AG04449 (cell line): Measurements from ENCODE around the gene SSTR4.
"Not testable (repeated sequence)": the region's sequence is repeated elsewhere in the genome, so short reads cannot be mapped to it uniquely, and the experiment has no call there.

Source experiments
- CTCF ChIA-PET: fragments of 350-600 bp; formaldehyde crosslinking; extraction: SDS; loops from one replicate; lab custom pipeline; 2021; ENCODE audit warnings: antibody characterized with exemption; lab: Yijun Ruan, JAX
- POLR2A ChIA-PET: fragments of 400-600, 350-600 bp; formaldehyde crosslinking; extraction: SDS; loops from one replicate; lab custom pipeline; 2020; ENCODE audit warnings: antibody characterized with exemption, inconsistent platforms; lab: Yijun Ruan, JAX
- DNase-seq: peaks from one replicate; pipeline ENCODE4 v3.0.0-alpha.2; 2010; ENCODE audit warnings: low read depth, low spot score
- H3K4me3 ChIP-seq: 2 replicates; pipeline ENCODE4 v1.5.1; 2011; ENCODE audit warnings: low read depth, mild to moderate bottlenecking, control low read depth, low read length
- TF ChIP-seq, protein P1 (sequence below): IDR thresholded peaks from one replicate; pipeline ENCODE4 v1.5.1; 2011; ENCODE audit warnings: mild to moderate bottlenecking, moderate library complexity, low read length, control low read depth, inconsistent platforms; ENCODE audit not compliant: insufficient read depth; ENCODE audit errors: missing control alignments

Gene SSTR4

DNA sequence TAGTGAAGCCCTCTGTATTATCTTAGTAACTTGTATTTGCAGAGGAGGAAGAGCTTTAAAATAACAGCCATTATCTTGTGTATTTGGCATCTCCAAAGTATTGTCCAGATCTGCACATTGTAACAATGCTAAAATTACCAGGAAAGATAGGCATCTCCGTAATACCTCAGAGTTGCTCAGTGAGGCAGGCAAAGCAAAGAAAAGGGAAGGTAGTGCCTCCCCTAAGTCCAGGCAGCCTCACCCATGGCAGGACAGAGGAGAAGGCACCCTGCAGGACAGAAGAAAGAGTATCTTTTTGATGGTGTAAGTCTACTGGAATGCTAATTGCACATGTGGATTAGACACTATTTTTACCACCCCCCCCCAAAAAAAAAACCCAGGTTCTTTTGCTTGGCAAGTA lies 13.6 kb upstream of the SSTR4 start:
- no peak for DNase-seq
- CTCF ChIA-PET = interaction anchor here (0.7 kb wide), 1 partner anchor 329 kb away, joined by 3 read pairs; no protein-coding TSS in a partner anchor
- TF ChIP-seq, protein P1, sequence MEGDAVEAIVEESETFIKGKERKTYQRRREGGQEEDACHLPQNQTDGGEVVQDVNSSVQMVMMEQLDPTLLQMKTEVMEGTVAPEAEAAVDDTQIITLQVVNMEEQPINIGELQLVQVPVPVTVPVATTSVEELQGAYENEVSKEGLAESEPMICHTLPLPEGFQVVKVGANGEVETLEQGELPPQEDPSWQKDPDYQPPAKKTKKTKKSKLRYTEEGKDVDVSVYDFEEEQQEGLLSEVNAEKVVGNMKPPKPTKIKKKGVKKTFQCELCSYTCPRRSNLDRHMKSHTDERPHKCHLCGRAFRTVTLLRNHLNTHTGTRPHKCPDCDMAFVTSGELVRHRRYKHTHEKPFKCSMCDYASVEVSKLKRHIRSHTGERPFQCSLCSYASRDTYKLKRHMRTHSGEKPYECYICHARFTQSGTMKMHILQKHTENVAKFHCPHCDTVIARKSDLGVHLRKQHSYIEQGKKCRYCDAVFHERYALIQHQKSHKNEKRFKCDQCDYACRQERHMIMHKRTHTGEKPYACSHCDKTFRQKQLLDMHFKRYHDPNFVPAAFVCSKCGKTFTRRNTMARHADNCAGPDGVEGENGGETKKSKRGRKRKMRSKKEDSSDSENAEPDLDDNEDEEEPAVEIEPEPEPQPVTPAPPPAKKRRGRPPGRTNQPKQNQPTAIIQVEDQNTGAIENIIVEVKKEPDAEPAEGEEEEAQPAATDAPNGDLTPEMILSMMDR = no peak
- H3K4me3 ChIP-seq = no peak overlapping the region
- POLR2A ChIA-PET = no interaction called here

DNA sequence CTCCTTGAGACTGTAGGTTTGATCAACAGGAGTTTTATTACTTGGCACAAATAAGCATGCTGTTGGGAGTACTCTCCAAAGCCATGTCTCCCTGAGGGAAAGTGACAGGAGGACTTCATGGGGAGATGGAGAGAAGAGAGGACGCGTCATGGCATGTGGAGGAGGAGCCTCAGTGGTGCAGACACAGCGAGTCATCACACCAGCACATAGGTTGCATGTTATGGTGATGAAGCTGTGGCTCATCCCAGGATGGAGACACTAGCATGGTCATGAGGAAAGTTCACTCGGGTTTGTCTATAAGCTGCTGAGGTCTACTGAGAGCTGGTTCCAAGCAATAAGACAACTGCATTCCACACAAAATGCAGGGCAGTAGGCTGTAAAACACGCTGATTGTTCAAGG lies 13.2 kb upstream of the SSTR4 start:
- no peak for DNase-seq
- POLR2A ChIA-PET = no interaction called here
- H3K4me3 ChIP-seq = no peak overlapping the region
- TF ChIP-seq, protein P1 = no peak
- CTCF ChIA-PET = no interaction called here

DNA sequence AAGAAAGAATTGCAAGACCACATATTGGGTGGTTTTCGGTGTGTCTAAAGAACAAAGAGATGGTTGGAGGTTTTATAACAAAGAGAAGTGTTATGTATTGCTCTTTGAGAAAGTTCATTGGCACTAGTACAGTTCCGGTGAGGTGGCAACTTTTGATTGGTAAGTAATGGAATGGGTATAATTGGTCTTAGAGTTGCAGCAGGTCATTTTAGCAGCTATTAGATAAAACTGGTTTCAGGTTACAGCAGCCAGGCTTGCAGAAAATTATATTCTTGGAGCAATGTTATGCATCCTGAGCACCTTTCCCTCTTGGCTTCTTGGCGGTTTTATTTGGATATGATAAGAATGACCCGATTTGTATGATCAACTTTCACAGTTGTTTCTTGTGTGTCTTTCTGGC lies 12.3 kb upstream of the SSTR4 start:
- POLR2A ChIA-PET = no interaction called here
- TF ChIP-seq, protein P1 = no peak
- H3K4me3 ChIP-seq = no peak overlapping the region
- CTCF ChIA-PET = no interaction called here
- no peak for DNase-seq

DNA sequence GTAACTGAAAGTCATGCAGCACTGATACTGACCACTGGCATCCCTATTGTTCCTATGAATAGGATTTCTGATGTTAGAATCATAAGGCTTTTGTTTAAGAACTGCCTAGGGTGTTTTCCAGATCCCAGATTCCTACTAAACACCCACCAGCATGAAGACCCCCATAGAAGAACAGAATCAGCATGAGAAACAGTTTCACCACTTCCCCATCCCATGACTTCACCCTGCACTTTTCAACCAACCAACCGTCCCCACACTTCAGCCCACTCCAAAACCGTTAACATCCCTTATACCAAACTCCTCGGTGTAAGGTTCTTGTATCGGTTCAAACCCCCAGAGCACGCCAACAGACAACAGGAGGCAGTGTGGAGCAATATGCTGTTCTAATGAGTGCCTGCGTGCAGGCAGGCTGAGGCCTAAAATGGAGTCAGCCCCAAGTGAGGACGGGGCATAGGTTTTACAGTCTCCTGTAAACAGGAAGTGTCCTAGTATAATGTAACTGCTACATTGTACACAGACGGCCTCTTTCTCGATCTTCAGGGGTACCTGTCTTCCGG lies 11.4 kb upstream of the SSTR4 start:
- TF ChIP-seq, protein P1 = no peak
- no peak overlapping the region for H3K4me3 ChIP-seq
- POLR2A ChIA-PET = no interaction called here
- CTCF ChIA-PET = no interaction called here
- no peak for DNase-seq

DNA sequence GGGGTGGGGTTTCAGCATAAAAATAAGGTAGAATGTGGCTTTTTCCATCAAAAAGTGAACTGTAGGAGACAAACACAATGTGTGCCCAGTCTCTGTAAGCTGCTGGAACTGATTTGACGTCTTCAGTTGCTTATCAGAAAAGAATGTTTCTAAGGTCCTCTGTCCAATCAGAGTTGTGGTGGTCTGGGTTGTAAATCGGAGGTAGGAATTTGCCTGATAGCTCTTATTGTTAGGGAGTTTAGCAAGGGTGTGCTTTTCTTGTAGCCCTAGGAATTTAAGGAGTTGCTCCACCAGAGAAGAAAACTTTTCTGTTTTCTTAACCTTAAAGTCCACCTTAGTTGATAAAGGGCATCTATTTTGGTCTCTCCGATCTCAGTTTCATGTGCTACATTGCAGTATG lies 10.4 kb upstream of the SSTR4 start:
- H3K4me3 ChIP-seq = no peak overlapping the region
- DNase-seq = no peak
- TF ChIP-seq, protein P1 = no peak
- POLR2A ChIA-PET = no interaction called here
- CTCF ChIA-PET = no interaction called here

DNA sequence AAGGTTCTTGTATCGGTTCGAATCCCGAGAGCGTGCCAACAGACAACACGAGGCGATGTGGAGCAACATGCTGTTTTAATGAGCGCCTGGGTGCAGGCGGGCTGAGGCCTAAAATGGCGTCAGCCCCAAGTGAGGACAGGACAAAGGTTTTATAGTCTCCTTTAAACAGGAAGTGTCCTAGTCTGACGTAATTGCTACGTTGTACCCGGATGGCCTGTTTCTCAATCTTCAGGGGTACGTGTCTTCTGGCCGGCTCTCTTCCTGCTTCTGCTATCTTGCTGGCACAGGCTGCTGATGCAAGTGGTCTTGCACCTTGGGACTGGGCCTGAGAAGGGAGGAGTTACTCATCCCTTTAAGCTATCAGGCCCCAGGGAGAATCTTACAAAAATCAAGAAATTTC lies 9.6 kb upstream of the SSTR4 start:
- H3K4me3 ChIP-seq, POLR2A ChIA-PET, CTCF ChIA-PET, DNase-seq: not testable (repeated sequence)

DNA sequence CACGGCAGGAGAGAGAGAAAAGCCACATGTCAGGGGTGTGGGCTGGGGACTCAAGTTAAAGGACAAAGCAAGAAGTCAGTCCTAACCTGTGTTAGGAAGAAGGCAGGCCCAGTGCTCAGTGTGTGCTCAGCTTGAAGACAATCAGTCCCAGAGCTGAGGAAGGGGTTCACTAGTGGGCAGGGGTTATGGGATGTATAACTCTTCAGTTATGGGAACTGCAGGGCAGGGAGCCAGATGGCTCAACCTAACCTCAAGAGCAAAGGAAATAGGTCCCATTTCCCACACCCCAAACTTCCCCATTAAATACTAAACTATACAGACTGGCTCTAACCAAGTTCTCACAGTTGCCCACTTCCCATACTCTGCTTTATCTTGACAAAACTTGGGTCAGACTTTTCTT lies 7.4 kb upstream of the SSTR4 start:
- H3K4me3 ChIP-seq = no peak overlapping the region
- ChIA-PET POLR2A (no interaction called here), CTCF (no interaction called here)
- TF ChIP-seq, protein P1 = no peak
- no peak for DNase-seq
